Activated B cell treated with CpG ODN at 0.5 μM for 24 hours (primary cell): ENCODE data around the gene MMP8. TPM values are rescaled to one million over a fixed set of nuclear protein-coding genes. Genes with fewer than 3 reads are reported as not detected.
"Not testable (repeated sequence)": the region's sequence is repeated elsewhere in the genome, so short reads cannot be mapped to it uniquely, and the experiment has no call there.

Experiments used
- ATAC-seq: fragments of 200-7000 bp; cut with Tn5 transposase; one replicate; pipeline ENCODE4 v1.10.0; 2021; ENCODE audit warnings: low read depth, mild to moderate bottlenecking, moderate library complexity
- CTCF ChIA-PET: fragments of 350-600 bp; sonication (Branson Sonifier 250); formaldehyde crosslinking; loops from one replicate; lab custom pipeline; 2021; ENCODE audit warnings: antibody characterized with exemption; lab: Charles Lee
- POLR2A ChIA-PET: fragments of 350-600 bp; sonication (Branson Sonifier 250); formaldehyde crosslinking; loops from one replicate; lab custom pipeline; 2021; ENCODE audit warnings: antibody characterized with exemption; lab: Charles Lee
- DNase-seq: peaks from one replicate; pipeline ENCODE4 v3.0.0; 2022
- H3K27ac Mint-ChIP-seq: one replicate; pipeline ENCODE4 v1.8.0; 2020; ENCODE audit warnings: mixed read lengths
- H3K27me3 Mint-ChIP-seq: one replicate; pipeline ENCODE4 v1.8.0; 2021; ENCODE audit warnings: mixed read lengths
- H3K36me3 Mint-ChIP-seq: one replicate; pipeline ENCODE4 v1.8.0; 2021; ENCODE audit warnings: low read depth, mixed read lengths
- H3K4me1 Mint-ChIP-seq: one replicate; pipeline ENCODE4 v1.8.0; 2021; ENCODE audit warnings: mixed read lengths
- H3K4me3 Mint-ChIP-seq: one replicate; pipeline ENCODE4 v1.8.0; 2020; ENCODE audit warnings: mild to moderate bottlenecking, mixed read lengths
- H3K9me3 Mint-ChIP-seq: one replicate; pipeline ENCODE4 v1.8.0; 2020; ENCODE audit warnings: mixed read lengths
- CTCF ChIP-seq: fragments of 200-600 bp; IDR thresholded peaks from one replicate; pipeline ENCODE4 v1.8.0; 2022; ENCODE audit warnings: antibody characterized with exemption, mild to moderate bottlenecking
- intact Hi-C: fragments of 100-400 bp; cut with micrococcal nuclease; formaldehyde crosslinking; loops from one replicate; pipeline ENCODE4 v1.15.1; 2024
- total RNA-seq: library from RNA; stranded (reverse); gene quantifications from 2 replicates; pipeline ENCODE4 v1.2.3, GENCODE V29; 2022

The MMP8 gene
- total RNA-seq, 1 donor from 2014 or later, result not detected

- no peak overlapping the region for H3K4me3 Mint-ChIP-seq
- no peaks in the 10 kb centered on the region for H3K36me3 Mint-ChIP-seq
- H3K27ac Mint-ChIP-seq, result no peak overlapping the region
- POLR2A ChIA-PET, result no interaction called here
- ATAC-seq, result no peak
- H3K27me3 Mint-ChIP-seq, result peaks cover 25% of the 10 kb centered on the region
- peaks cover 2% of the 10 kb centered on the region for H3K9me3 Mint-ChIP-seq
- intact Hi-C loops, result no loop called here
- H3K4me1 Mint-ChIP-seq, result no peaks in the 10 kb centered on the region
- DNase-seq, result no peak
- TF ChIP-seq CTCF, result no peak
- CTCF ChIA-PET, result no interaction called here
Measured at GRCh38 chr11:102753267-102753666, 28.5 kb upstream of the MMP8 start.

- ATAC-seq, result no peak
Measured at GRCh38 chr11:102751673-102752072, 26.9 kb upstream of the MMP8 start.

GRCh38 chr11:102749101-102749722 is 24.5 kb upstream of the MMP8 start:
- intact Hi-C loops, result no loop called here
- ChIA-PET CTCF (no interaction called here), POLR2A (no interaction called here)
- Mint-ChIP-seq H3K4me1 (no peaks in the 10 kb centered on the region), H3K27ac (no peak overlapping the region), H3K27me3 (peaks cover 19% of the 10 kb centered on the region), H3K36me3 (no peaks in the 10 kb centered on the region), H3K9me3 (peaks cover 6% of the 10 kb centered on the region), H3K4me3 (no peak overlapping the region)
- TF ChIP-seq CTCF, result no peak
- DNase-seq, result no peak
- ATAC-seq, result no peak

More at GRCh38 chr11:102751673-102752072, 26.9 kb upstream of the MMP8 start:
- no peak overlapping the region for H3K27ac Mint-ChIP-seq
- H3K27me3 Mint-ChIP-seq, result peaks cover 23% of the 10 kb centered on the region
- CTCF ChIA-PET, result no interaction called here
- POLR2A ChIA-PET, result no interaction called here
- H3K36me3 Mint-ChIP-seq, result no peaks in the 10 kb centered on the region
- H3K4me3 Mint-ChIP-seq, result no peak overlapping the region
- no peaks in the 10 kb centered on the region for H3K4me1 Mint-ChIP-seq
- intact Hi-C loops, result no loop called here
- peaks cover 6% of the 10 kb centered on the region for H3K9me3 Mint-ChIP-seq
- no peak for TF ChIP-seq CTCF
- no peak for DNase-seq

- H3K4me3 Mint-ChIP-seq, H3K9me3 Mint-ChIP-seq, POLR2A ChIA-PET, CTCF ChIA-PET, intact Hi-C loops, DNase-seq, H3K36me3 Mint-ChIP-seq, H3K27ac Mint-ChIP-seq, H3K4me1 Mint-ChIP-seq, ATAC-seq: not testable (repeated sequence)
- H3K27me3 Mint-ChIP-seq, result peaks cover 10% of the 10 kb centered on the region
Measured at GRCh38 chr11:102746746-102747578, 22.2 kb upstream of the MMP8 start.

GRCh38 chr11:102734650-102735049 is 9.9 kb upstream of the MMP8 start:
- Mint-ChIP-seq H3K27ac (no peak overlapping the region), H3K4me1 (no peaks in the 10 kb centered on the region), H3K27me3 (peaks cover 27% of the 10 kb centered on the region), H3K4me3 (no peak overlapping the region), H3K9me3 (no peaks in the 10 kb centered on the region), H3K36me3 (no peaks in the 10 kb centered on the region)
- CTCF ChIA-PET, result no interaction called here
- no peak for TF ChIP-seq CTCF
- DNase-seq (no peak), ATAC-seq (no peak)
- POLR2A ChIA-PET, result no interaction called here
- intact Hi-C loops, result no loop called here
